ENCODE data around the gene ECHDC1. TPM values are rescaled to one million over a fixed set of nuclear protein-coding genes. Genes with fewer than 3 reads are reported as not detected.

ECHDC1 gene
- total and polyA plus RNA-seq, 2 of the 4 experiments (the other 2 are of a cell fraction): 33.1 to 40.3 TPM

GRCh38 chr6:127262896-127263295, 80.5 kb downstream of the ECHDC1 start:
- H3K9me3 ChIP-seq (ENCODE audit: control insufficient read depth, insufficient read depth, low read length): no peaks in the 10 kb centered on the region
- no peak overlapping the region for H2BK5ac ChIP-seq (ENCODE audit: low read depth, low read length, poor library complexity, severe bottlenecking)
- H2BK120ac ChIP-seq (ENCODE audit: low read depth, low read length): no peak overlapping the region
- WGBS, 2 experiments (ENCODE audit: extremely low coverage in 2 of 2, insufficient read length in 1 of 2): no CpG with 5 or more reads among the region's 1 CpG
- H3K4ac ChIP-seq (ENCODE audit: low read depth, low read length): no peak overlapping the region
- no peak overlapping the region for H3K4me3 ChIP-seq (ENCODE audit: insufficient read depth, low read depth, low read length)
- H2AK9ac ChIP-seq (replicated peaks; ENCODE audit: low read depth, low read length, poor library complexity): no peak overlapping the region
- DNase-seq: no peak
- no peak overlapping the region for H3K23ac ChIP-seq (ENCODE audit: low read depth, low read length)
- BruUV-seq (replicated peaks): no TSS peak
- H2AFZ ChIP-seq (replicated peaks; ENCODE audit: low read length, poor library complexity): no peak overlapping the region
- H3K79me1 ChIP-seq (ENCODE audit: low read depth in 1 of 2, low read length in 2 of 2): 0 out of 4 replicates have a peak, but pooled peaks cover 0 to 7% of the 10 kb centered on the region in 2 experiments
- no peak for TF ChIP-seq MXI1 (IDR thresholded peaks at IDR 0.05; ENCODE audit: borderline replicate concordance, low read depth, low read length)
- TF ChIP-seq RFX5 (IDR thresholded peaks at IDR 0.05; ENCODE audit: low read depth, low read length): no peak
- TF ChIP-seq, protein P1, sequence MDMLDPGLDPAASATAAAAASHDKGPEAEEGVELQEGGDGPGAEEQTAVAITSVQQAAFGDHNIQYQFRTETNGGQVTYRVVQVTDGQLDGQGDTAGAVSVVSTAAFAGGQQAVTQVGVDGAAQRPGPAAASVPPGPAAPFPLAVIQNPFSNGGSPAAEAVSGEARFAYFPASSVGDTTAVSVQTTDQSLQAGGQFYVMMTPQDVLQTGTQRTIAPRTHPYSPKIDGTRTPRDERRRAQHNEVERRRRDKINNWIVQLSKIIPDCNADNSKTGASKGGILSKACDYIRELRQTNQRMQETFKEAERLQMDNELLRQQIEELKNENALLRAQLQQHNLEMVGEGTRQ (IDR thresholded peaks at IDR 0.05; ENCODE audit: low read depth, low read length): no peak
- no peak for TF ChIP-seq ELK1 (IDR thresholded peaks at IDR 0.05; ENCODE audit: borderline replicate concordance, low read depth, low read length)
- TF ChIP-seq FOS (IDR thresholded peaks at IDR 0.05; ENCODE audit: low read depth, low read length): no peak
- no peak for TF ChIP-seq NFE2L2 (IDR thresholded peaks at IDR 0.05; ENCODE audit: low read depth, low read length)
- no peak for TF ChIP-seq MAFK (IDR thresholded peaks at IDR 0.05; ENCODE audit: low read depth, low read length)
- no peak for TF ChIP-seq RAD21 (IDR thresholded peaks at IDR 0.05; ENCODE audit: low read length)
- no peaks in the 10 kb centered on the region for H3K36me3 ChIP-seq (ENCODE audit: control insufficient read depth, insufficient read depth, low read length)
- no peak overlapping the region for H4K91ac ChIP-seq (ENCODE audit: insufficient read depth, low read depth, low read length)
- peaks cover 7% of the 10 kb centered on the region; the same call in 1 of the 2 replicates for H4K20me1 ChIP-seq (ENCODE audit: insufficient read depth, low read length)
- in situ Hi-C loops (cut with MboI; ENCODE audit: low sequenced_read_pairs) (no loop called here), intact Hi-C loops (cut with micrococcal nuclease) (no loop called here), dilution Hi-C loops (cut with HindIII; ENCODE audit: low sequenced_read_pairs, unreplicated experiment) (no loop called here)
- no peak overlapping the region for H4K8ac ChIP-seq (ENCODE audit: low read depth in 2 of 2, low read length in 2 of 2)
- no peak for ATAC-seq (ENCODE audit: low read depth)
- H3K14ac ChIP-seq (replicated peaks; ENCODE audit: low read depth, low read length): no peak overlapping the region
- H2AK5ac ChIP-seq (ENCODE audit: low read depth, low read length): no peak overlapping the region
- no peak overlapping the region for H3K4me2 ChIP-seq (ENCODE audit: low read depth, low read length)
- no peak overlapping the region for H2BK15ac ChIP-seq (ENCODE audit: low read depth, low read length)
- no peak overlapping the region for H3K18ac ChIP-seq (ENCODE audit: low read depth, low read length)
- CTCF ChIA-PET: interaction anchor here (1.0 kb wide), 1 partner anchor 284 kb away, joined by 3 read pairs; no protein-coding TSS in a partner anchor
- no peak overlapping the region for H3K56ac ChIP-seq (ENCODE audit: extremely low read depth, insufficient read depth, low read length)
- H3K4me1 ChIP-seq (ENCODE audit: control insufficient read depth, insufficient read depth, low read length): no peaks in the 10 kb centered on the region
- POLR2A ChIA-PET (ENCODE audit: unreplicated experiment): interaction anchor here (0.6 to 0.7 kb wide), 2 partner anchors 229 to 955 kb away, joined by 5 to 7 read pairs; no protein-coding TSS in a partner anchor
- no peak overlapping the region for H3K27ac ChIP-seq (ENCODE audit: insufficient read depth, low read length)
- H3K9me1 ChIP-seq (ENCODE audit: insufficient read depth, low read length): no peaks in the 10 kb centered on the region
- no peak overlapping the region for H2BK20ac ChIP-seq (ENCODE audit: low read depth, low read length)
- no peak overlapping the region for H4K5ac ChIP-seq (ENCODE audit: low read depth, low read length)
- H3K27me3 ChIP-seq (ENCODE audit: control insufficient read depth, insufficient read depth, low read length): no peaks in the 10 kb centered on the region; the same call in 1 of the 2 replicates
- H3K9ac ChIP-seq (ENCODE audit: low read depth, low read length): no peak overlapping the region

All from IMR-90 (cell line).